ENCODE data around the gene LIF.

The LIF gene

GRCh38 chr22:30197389-30197788, 49.2 kb downstream of the LIF start:
- TF ChIP-seq EZH2phosphoT487 (conservative IDR thresholded peaks at IDR 0.05; ENCODE audit: low read length) (no peak), CTCF (IDR thresholded peaks at IDR 0.05; ENCODE audit: insufficient read depth, low read length, poor library complexity, severe bottlenecking) (no peak)
- Histone ChIP-seq H3K9ac (ENCODE audit: low read length) (no peak overlapping the region), H3K4me2 (ENCODE audit: low read depth, low read length, poor library complexity, severe bottlenecking) (no peak overlapping the region), H3K27me3 (ENCODE audit: low read length) (no peaks in the 10 kb centered on the region), H3F3A (ENCODE audit: insufficient read depth) (no peaks in the 10 kb centered on the region), H4K20me1 (ENCODE audit: low read depth, low read length) (no peaks in the 10 kb centered on the region), H3K9me2 (replicated peaks; ENCODE audit: insufficient read depth, low read length) (no peaks in the 10 kb centered on the region), H3K36me3 (ENCODE audit: low read length) (no peaks in the 10 kb centered on the region), H2AFZ (ENCODE audit: low read depth, low read length, severe bottlenecking) (no peak overlapping the region), H3K27ac (ENCODE audit: low read depth, low read length) (no peak overlapping the region), H3K4me3 (ENCODE audit: insufficient read depth, low read length, poor library complexity, severe bottlenecking) (no peak overlapping the region), H3K79me2 (ENCODE audit: insufficient read depth, low read length) (no peaks in the 10 kb centered on the region), H3K9me3 (ENCODE audit: insufficient read depth, low read length) (no peaks in the 10 kb centered on the region)

- Histone ChIP-seq H3K27ac (ENCODE audit: low read depth, low read length) (no peak overlapping the region), H3K9me3 (ENCODE audit: insufficient read depth, low read length) (no peaks in the 10 kb centered on the region), H3K4me2 (ENCODE audit: low read depth, low read length, poor library complexity, severe bottlenecking) (no peak overlapping the region), H3K9ac (ENCODE audit: low read length) (no peak overlapping the region), H3K79me2 (ENCODE audit: insufficient read depth, low read length) (no peaks in the 10 kb centered on the region), H3K36me3 (ENCODE audit: low read length) (no peaks in the 10 kb centered on the region), H3K4me3 (ENCODE audit: insufficient read depth, low read length, poor library complexity, severe bottlenecking) (no peak overlapping the region), H2AFZ (ENCODE audit: low read depth, low read length, severe bottlenecking) (no peak overlapping the region), H3F3A (ENCODE audit: insufficient read depth) (no peaks in the 10 kb centered on the region), H3K9me2 (replicated peaks; ENCODE audit: insufficient read depth, low read length) (no peaks in the 10 kb centered on the region), H4K20me1 (ENCODE audit: low read depth, low read length) (no peaks in the 10 kb centered on the region), H3K27me3 (ENCODE audit: low read length) (no peaks in the 10 kb centered on the region)
- TF ChIP-seq CTCF (IDR thresholded peaks at IDR 0.05; ENCODE audit: insufficient read depth, low read length, poor library complexity, severe bottlenecking) (no peak), EZH2phosphoT487 (conservative IDR thresholded peaks at IDR 0.05; ENCODE audit: low read length) (no peak)
Measured at GRCh38 chr22:30196880-30197336, 49.7 kb downstream of the LIF start.

DNA sequence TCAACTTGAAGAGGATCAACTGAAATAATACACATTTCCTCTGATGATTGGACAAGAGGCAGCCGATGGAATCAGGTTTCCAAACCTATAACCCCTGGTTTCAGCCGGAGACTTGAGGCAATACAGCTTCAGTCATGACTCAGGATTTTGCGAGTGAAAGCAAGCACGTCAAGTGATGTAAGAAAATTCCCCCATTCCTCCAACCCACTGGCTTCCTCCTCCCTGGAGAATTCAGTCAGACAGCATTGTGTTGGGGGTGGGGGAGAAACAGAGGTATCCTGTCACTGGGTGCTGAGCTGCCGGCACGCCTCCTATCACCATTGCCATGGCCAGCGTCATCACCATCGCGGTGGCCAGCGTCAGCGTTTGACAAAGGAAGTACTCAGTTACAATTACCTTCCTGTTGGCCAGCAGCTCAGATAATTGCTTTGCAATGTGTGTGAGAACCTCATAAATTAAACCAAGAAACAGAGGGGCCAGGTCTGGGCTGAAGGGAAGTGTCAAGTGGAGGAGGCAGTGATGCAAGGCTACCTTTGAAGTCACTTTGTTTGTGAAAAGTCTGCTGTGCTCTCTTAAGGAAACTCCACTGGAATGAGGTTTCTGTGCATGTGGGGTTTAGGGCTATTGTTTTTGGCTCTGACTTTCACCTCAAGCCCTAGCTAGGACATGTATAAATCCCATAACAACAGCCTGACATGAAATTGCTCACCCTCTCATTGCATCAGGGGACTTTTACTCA, 50.2 kb downstream of the LIF start:
- Histone ChIP-seq H3K36me3 (ENCODE audit: low read length) (no peaks in the 10 kb centered on the region), H3K9me2 (replicated peaks; ENCODE audit: insufficient read depth, low read length) (no peaks in the 10 kb centered on the region), H3K79me2 (ENCODE audit: insufficient read depth, low read length) (no peaks in the 10 kb centered on the region), H4K20me1 (ENCODE audit: low read depth, low read length) (no peaks in the 10 kb centered on the region), H3K4me2 (ENCODE audit: low read depth, low read length, poor library complexity, severe bottlenecking) (no peak overlapping the region), H3K4me3 (ENCODE audit: insufficient read depth, low read length, poor library complexity, severe bottlenecking) (no peak overlapping the region), H3K9me3 (ENCODE audit: insufficient read depth, low read length) (no peaks in the 10 kb centered on the region), H3K9ac (ENCODE audit: low read length) (no peak overlapping the region), H3F3A (ENCODE audit: insufficient read depth) (no peaks in the 10 kb centered on the region), H3K27ac (ENCODE audit: low read depth, low read length) (no peak overlapping the region), H3K27me3 (ENCODE audit: low read length) (no peaks in the 10 kb centered on the region), H2AFZ (ENCODE audit: low read depth, low read length, severe bottlenecking) (no peak overlapping the region)
- no peak for TF ChIP-seq CTCF (IDR thresholded peaks at IDR 0.05; ENCODE audit: insufficient read depth, low read length, poor library complexity, severe bottlenecking)
